HEK293T (cell line): ENCODE data around the gene POFUT2.

Source experiments
- ELF4 ChIP-seq: fragments of 450-650 bp; IDR thresholded peaks from 2 replicates; pipeline ENCODE4 v1.6.1; 2017; ENCODE audit warnings: antibody characterized with exemption
- HDGF ChIP-seq: fragments of 450-650 bp; IDR thresholded peaks from 2 replicates; pipeline ENCODE4 v1.6.1; 2017; ENCODE audit warnings: antibody characterized with exemption, borderline replicate concordance
- L3MBTL2 ChIP-seq: fragments of 450-650 bp; conservative IDR thresholded peaks from 2 replicates; pipeline ENCODE4 v1.6.1; 2016; ENCODE audit warnings: mild to moderate bottlenecking
- ZNF384 ChIP-seq: fragments of 450-650 bp; IDR thresholded peaks from 2 replicates; pipeline ENCODE4 v1.6.1; 2016

- TF ChIP-seq L3MBTL2 (no peak), ZNF384 (no peak), HDGF (no peak), ELF4 (no peak)
Observed at GRCh38 chr21:45251635-45252447, 35.9 kb downstream of the POFUT2 start.
